Endodermal cell (in vitro differentiated cells): ENCODE results near the gene BSG. TPM values are rescaled to one million over a fixed set of nuclear protein-coding genes. Genes with fewer than 3 reads are reported as not detected.
A peak's percentile ranks its signal among the peaks of the same experiment; 100 is the strongest.

ENCODE experiments used
- DNase-seq: peaks from one replicate; pipeline ENCODE4 v3.0.0-alpha.2; 2017
- H3K27ac ChIP-seq: 2 replicates; pipeline ENCODE4 v1.5.1; 2013; ENCODE audit warnings: mild to moderate bottlenecking, low read depth, low read length, moderate library complexity
- H3K27me3 ChIP-seq: 2 replicates; pipeline ENCODE4 v1.6.1; 2013; ENCODE audit warnings: mild to moderate bottlenecking, low read length, moderate library complexity; ENCODE audit not compliant: insufficient read depth, control insufficient read depth, poor library complexity, severe bottlenecking
- H3K36me3 ChIP-seq: 2 replicates; pipeline ENCODE4 v1.7.0; 2013; ENCODE audit warnings: mild to moderate bottlenecking, low read length, moderate library complexity; ENCODE audit not compliant: control insufficient read depth, insufficient read depth
- H3K4me1 ChIP-seq: one replicate; pipeline ENCODE4 v1.7.0; 2013; ENCODE audit warnings: low read length; ENCODE audit not compliant: control insufficient read depth, insufficient read depth
- H3K4me3 ChIP-seq: 2 replicates; pipeline ENCODE4 v1.5.1; 2013; ENCODE audit warnings: mild to moderate bottlenecking, low read length, moderate library complexity
- H3K9ac ChIP-seq: 2 replicates; pipeline ENCODE4 v1.6.1; 2013; ENCODE audit warnings: mild to moderate bottlenecking, low read length, moderate library complexity; ENCODE audit not compliant: poor library complexity, severe bottlenecking; ENCODE audit errors: extremely low read depth
- H3K9me3 ChIP-seq: 2 replicates; pipeline ENCODE4 v1.6.1; 2013; ENCODE audit warnings: mild to moderate bottlenecking, low read length, moderate library complexity; ENCODE audit not compliant: control insufficient read depth
- H3K27ac Mint-ChIP-seq: 2 replicates; pipeline ENCODE4 v1.8.0; 2020; ENCODE audit warnings: mixed read lengths
- H3K27me3 Mint-ChIP-seq: 2 replicates; pipeline ENCODE4 v1.8.0; 2021; ENCODE audit warnings: mild to moderate bottlenecking, mixed read lengths; ENCODE audit not compliant: insufficient read depth
- H3K36me3 Mint-ChIP-seq: 2 replicates; pipeline ENCODE4 v1.8.0; 2020; ENCODE audit warnings: low read depth, mixed read lengths
- H3K4me1 Mint-ChIP-seq: 2 replicates; pipeline ENCODE4 v1.8.0; 2020; ENCODE audit warnings: mixed read lengths
- H3K4me3 Mint-ChIP-seq: 2 replicates; pipeline ENCODE4 v1.8.0; 2020; ENCODE audit warnings: mild to moderate bottlenecking, moderate library complexity, mixed read lengths
- H3K9me3 Mint-ChIP-seq: 2 replicates; pipeline ENCODE4 v1.8.0; 2020; ENCODE audit warnings: mild to moderate bottlenecking, mixed read lengths
- CTCF ChIP-seq: fragments of 200-600 bp; sonication (generic); conservative IDR thresholded peaks from 2 replicates; pipeline ENCODE4 v1.5.0; 2021; ENCODE audit warnings: antibody characterized with exemption, mild to moderate bottlenecking
- WGBS, 2 experiments: methylation state at CpG; one replicate each; pipeline versions ENCODE4 v1.1.5 to v1.1.7; 2013; ENCODE audit warnings: missing lambda C conversion rate in 2 of 2, mixed read lengths in 1 of 2; ENCODE audit not compliant: insufficient coverage in 1 of 2, insufficient read length in 1 of 2; 5-methylcytosine and 5-hydroxymethylcytosine counted together
- total RNA-seq, 2 donors: library from RNA; stranded (reverse); fragmentation: NEBNext Ultra II Directional in 1 of 2; extraction: Animal tissue kit (Norgen Biotek cat#: 25700) in 1 of 2; gene quantifications; 2 replicates in 1 of 2; 3 replicates in 1 of 2; pipeline ENCODE4 v1.2.1, GENCODE V29; 2021

The BSG gene
- total RNA-seq, 2 donors from 2014 or later: 808 to 833 TPM

GRCh38 chr19:571566-571974 lies 826 bp upstream of the BSG start:
- Mint-ChIP-seq H3K4me1 (peaks cover 18% of the 10 kb centered on the region), H3K36me3 (peaks cover 12% of the 10 kb centered on the region), H3K27ac (peak overlapping the region; percentile 94), H3K4me3 (peak overlapping the region; percentile 88), H3K9me3 (peaks cover 9% of the 10 kb centered on the region), H3K27me3 (peaks cover 9% of the 10 kb centered on the region)
- Histone ChIP-seq H3K4me3 (peak overlapping the region; percentile 91), H3K9ac (peak overlapping the region; percentile 71), H3K4me1 (peaks cover 3% of the 10 kb centered on the region), H3K27ac (peak overlapping the region; percentile 96), H3K36me3 (peaks cover 19% of the 10 kb centered on the region), H3K9me3 (no peaks in the 10 kb centered on the region), H3K27me3 (no peaks in the 10 kb centered on the region)
- WGBS, 2 experiments: 0 to 3% methylated on average over 14 of the region's 14 CpGs
- no peak for TF ChIP-seq CTCF
- peak; percentile 72 for DNase-seq

GRCh38 chr19:572743-573518 lies 535 bp downstream of the BSG start:
- H3K9me3 ChIP-seq: no peaks in the 10 kb centered on the region
- peaks cover 3% of the 10 kb centered on the region for H3K4me1 ChIP-seq
- peak overlapping the region; percentile 75 for H3K27ac ChIP-seq
- no peak for TF ChIP-seq CTCF
- Mint-ChIP-seq H3K9me3 (peaks cover 9% of the 10 kb centered on the region), H3K36me3 (peaks cover 12% of the 10 kb centered on the region), H3K4me1 (peaks cover 18% of the 10 kb centered on the region), H3K27me3 (peaks cover 9% of the 10 kb centered on the region), H3K4me3 (peak overlapping the region; percentile 88), H3K27ac (peak overlapping the region; percentile 90)
- H3K36me3 ChIP-seq: peaks cover 18% of the 10 kb centered on the region
- 0% methylated on average over 26 to 55 of the region's 55 CpGs for WGBS, 2 experiments
- no peaks in the 10 kb centered on the region for H3K27me3 ChIP-seq
- peak; percentile 73 for DNase-seq
- H3K4me3 ChIP-seq: peak overlapping the region; percentile 91
- peak overlapping the region; percentile 98 for H3K9ac ChIP-seq

DNA sequence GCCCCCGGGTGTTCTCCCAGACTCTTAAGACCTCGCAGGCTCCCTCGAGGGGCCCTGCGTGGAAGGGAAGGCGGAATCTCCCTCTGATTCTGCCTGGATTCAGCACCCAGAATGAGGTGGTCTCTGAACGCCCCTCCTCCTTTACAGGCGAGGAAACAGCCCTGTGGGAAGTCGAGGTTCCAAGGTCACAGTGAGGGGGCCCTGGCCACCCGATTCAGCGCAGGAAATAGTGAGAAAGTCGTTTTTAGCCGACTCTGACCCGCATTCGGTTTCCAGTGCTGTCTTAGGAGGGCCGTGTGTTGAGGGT lies 1.1 kb downstream of the BSG start:
- Mint-ChIP-seq H3K27ac (peak overlapping the region; percentile 89), H3K36me3 (peaks cover 15% of the 10 kb centered on the region), H3K4me1 (peaks cover 18% of the 10 kb centered on the region), H3K9me3 (peaks cover 9% of the 10 kb centered on the region), H3K27me3 (peaks cover 9% of the 10 kb centered on the region), H3K4me3 (peak overlapping the region; percentile 88)
- Histone ChIP-seq H3K9ac (peak overlapping the region; percentile 98), H3K4me1 (peaks cover 3% of the 10 kb centered on the region), H3K36me3 (peaks cover 22% of the 10 kb centered on the region), H3K9me3 (no peaks in the 10 kb centered on the region), H3K27me3 (no peaks in the 10 kb centered on the region), H3K27ac (peak overlapping the region; percentile 75), H3K4me3 (peak overlapping the region; percentile 91)
- DNase-seq: no peak
- TF ChIP-seq CTCF: no peak
- 2 to 5% methylated on average over 12 to 15 of the region's 15 CpGs for WGBS, 2 experiments
